ENCODE results near the gene PPIP5K2. TPM values are rescaled to one million over a fixed set of nuclear protein-coding genes. Genes with fewer than 3 reads are reported as not detected.

PPIP5K2 gene
- total RNA-seq, 1 experiment from 2014 or later: 35.5 TPM

DNA sequence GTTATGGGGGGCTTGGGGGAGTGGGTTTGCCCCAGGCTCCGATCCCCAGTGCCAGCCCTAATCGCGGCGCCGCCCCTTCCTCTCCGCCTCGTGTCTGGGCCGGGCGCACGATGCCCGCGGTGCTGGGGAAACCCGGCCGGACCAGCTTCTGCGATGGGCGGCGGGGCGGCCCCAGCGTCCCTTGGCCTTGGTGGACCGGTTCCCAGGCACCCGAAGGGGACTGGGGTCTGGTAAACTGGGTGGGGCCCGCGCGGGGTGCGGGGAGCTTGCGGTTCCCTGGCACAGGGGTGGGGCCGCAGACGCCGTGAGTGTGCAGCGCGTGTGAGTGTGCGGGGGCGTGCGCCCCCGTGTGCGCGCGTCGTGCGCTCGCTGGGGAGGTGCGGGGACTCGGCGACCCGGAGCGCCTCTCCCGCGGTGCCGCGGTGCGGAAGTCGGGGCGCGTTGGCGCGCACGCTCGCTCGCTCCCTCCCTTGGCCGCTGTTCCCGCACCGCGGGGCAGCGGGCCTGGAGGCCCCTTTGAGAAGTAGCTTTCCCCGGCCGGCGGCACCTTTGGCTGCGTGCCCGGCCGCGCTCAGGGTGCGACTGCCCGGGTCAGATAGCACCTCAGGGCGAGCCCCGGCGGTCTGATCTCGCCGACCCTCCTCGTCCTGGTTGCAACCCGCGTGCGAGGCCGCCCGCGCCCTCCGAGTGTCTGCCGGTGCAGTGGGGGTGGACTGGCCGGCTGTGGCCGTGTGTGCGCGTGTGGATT is 139.0 kb downstream of the PPIP5K2 start:
- H3K27me3 ChIP-seq (ENCODE audit: insufficient read depth, low read depth): no peaks in the 10 kb centered on the region
- peak overlapping the region; percentile 90 for H3K4me3 ChIP-seq
- peak overlapping the region; percentile 88 for H2AFZ ChIP-seq
- peaks cover 3% of the 10 kb centered on the region; the same call in 1 of the 2 replicates for H3K36me3 ChIP-seq (ENCODE audit: low read depth)
- ChIA-PET POLR2A (ENCODE audit: unreplicated experiment) (interaction anchor here (0.5 to 0.8 kb wide), 8 partner anchors 7 to 503 kb away, joined by 3 to 17 read pairs (median 8); partner anchors contain the start of gene GIN1), CTCF (interaction anchor here (0.5 to 0.7 kb wide), 6 partner anchors 188 to 1910 kb away, joined by 3 to 16 read pairs (median 6); no protein-coding TSS in a partner anchor)
- peaks cover 35% of the 10 kb centered on the region for H3K4me1 ChIP-seq (replicated peaks; ENCODE audit: insufficient read depth)
- H3K9me2 ChIP-seq (ENCODE audit: insufficient read depth): no peaks in the 10 kb centered on the region
- no peaks in the 10 kb centered on the region for H3F3A ChIP-seq (ENCODE audit: insufficient read depth, low read depth)
- intact Hi-C loops (cut with micrococcal nuclease; ENCODE audit: unreplicated experiment): loop anchor here (1.0 kb wide), 2 partner anchors 139 to 216 kb away; partner anchors contain the start of genes GIN1 and PPIP5K2
- no peak for TF ChIP-seq EZH2 (IDR thresholded peaks at IDR 0.05; ENCODE audit: low read depth)
- TF ChIP-seq, protein P1, sequence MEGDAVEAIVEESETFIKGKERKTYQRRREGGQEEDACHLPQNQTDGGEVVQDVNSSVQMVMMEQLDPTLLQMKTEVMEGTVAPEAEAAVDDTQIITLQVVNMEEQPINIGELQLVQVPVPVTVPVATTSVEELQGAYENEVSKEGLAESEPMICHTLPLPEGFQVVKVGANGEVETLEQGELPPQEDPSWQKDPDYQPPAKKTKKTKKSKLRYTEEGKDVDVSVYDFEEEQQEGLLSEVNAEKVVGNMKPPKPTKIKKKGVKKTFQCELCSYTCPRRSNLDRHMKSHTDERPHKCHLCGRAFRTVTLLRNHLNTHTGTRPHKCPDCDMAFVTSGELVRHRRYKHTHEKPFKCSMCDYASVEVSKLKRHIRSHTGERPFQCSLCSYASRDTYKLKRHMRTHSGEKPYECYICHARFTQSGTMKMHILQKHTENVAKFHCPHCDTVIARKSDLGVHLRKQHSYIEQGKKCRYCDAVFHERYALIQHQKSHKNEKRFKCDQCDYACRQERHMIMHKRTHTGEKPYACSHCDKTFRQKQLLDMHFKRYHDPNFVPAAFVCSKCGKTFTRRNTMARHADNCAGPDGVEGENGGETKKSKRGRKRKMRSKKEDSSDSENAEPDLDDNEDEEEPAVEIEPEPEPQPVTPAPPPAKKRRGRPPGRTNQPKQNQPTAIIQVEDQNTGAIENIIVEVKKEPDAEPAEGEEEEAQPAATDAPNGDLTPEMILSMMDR (conservative IDR thresholded peaks at IDR 0.05): no peak
- peak overlapping the region; percentile 73 for H3K27ac ChIP-seq
- DNase-seq: peak; percentile 41 to 70
- peaks cover 50% of the 10 kb centered on the region for H3K79me2 ChIP-seq (ENCODE audit: low read depth)
- H3K4me2 ChIP-seq: peak overlapping the region; percentile 78
- 0 out of 2 replicates have a peak, but pooled peaks cover 6% of the 10 kb centered on the region for H3K9me3 ChIP-seq (ENCODE audit: insufficient read depth, low read depth)
- BruUV-seq (replicated peaks): no TSS peak
- no peaks in the 10 kb centered on the region for H4K20me1 ChIP-seq (ENCODE audit: insufficient read depth)

DNA sequence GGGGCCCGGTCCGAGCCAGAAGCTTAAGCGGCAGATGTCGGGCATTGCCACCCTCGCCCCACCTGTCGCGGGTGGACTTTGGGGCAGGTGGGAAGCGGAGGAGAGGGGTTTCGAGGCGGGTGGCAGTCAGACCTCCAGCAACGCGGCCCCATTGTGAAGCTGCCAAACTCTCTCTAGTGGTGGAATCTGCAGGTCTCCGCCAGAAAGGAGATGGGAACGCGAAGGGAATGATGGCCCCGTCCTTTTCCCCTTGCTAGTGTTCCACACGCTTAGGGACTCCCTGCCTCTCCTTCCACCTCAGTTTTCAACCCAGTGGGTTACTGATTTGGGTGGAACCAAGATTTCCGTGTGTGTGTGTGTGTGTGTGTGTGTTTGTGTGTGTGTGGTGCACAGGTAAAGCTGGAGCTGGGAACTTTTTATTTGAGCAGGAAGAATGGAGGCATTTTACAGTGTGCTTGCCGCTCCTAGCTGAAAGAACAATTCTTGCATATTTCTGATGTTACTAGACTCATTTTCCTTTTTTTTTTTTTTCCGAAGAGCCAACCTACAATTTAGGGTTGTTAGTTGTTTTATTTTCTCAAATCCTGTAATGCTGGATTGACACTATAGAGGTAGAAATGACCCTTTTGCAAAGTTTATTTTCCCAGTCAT is 139.7 kb downstream of the PPIP5K2 start:
- peak; percentile 33 to 45 for DNase-seq
- no peak for TF ChIP-seq EZH2 (IDR thresholded peaks at IDR 0.05; ENCODE audit: low read depth)
- TF ChIP-seq, protein P1 (conservative IDR thresholded peaks at IDR 0.05): no peak
- Histone ChIP-seq H3F3A (ENCODE audit: insufficient read depth, low read depth) (no peaks in the 10 kb centered on the region), H3K79me2 (ENCODE audit: low read depth) (peaks cover 57% of the 10 kb centered on the region), H3K9me2 (ENCODE audit: insufficient read depth) (no peaks in the 10 kb centered on the region), H3K36me3 (ENCODE audit: low read depth) (peaks cover 3% of the 10 kb centered on the region; the same call in 1 of the 2 replicates), H3K27me3 (ENCODE audit: insufficient read depth, low read depth) (no peaks in the 10 kb centered on the region), H3K27ac (peak overlapping the region; percentile 73), H3K9me3 (ENCODE audit: insufficient read depth, low read depth) (0 out of 2 replicates have a peak, but pooled peaks cover 6% of the 10 kb centered on the region), H3K4me1 (replicated peaks; ENCODE audit: insufficient read depth) (peaks cover 35% of the 10 kb centered on the region), H4K20me1 (ENCODE audit: insufficient read depth) (no peaks in the 10 kb centered on the region), H2AFZ (peak overlapping the region; percentile 88), H3K4me3 (peak overlapping the region; percentile 90), H3K4me2 (peak overlapping the region; percentile 78)
- ChIA-PET CTCF (interaction anchor here (0.5 to 0.7 kb wide), 2 partner anchors 202 to 215 kb away, joined by 3 to 16 read pairs; no protein-coding TSS in a partner anchor), POLR2A (ENCODE audit: unreplicated experiment) (interaction anchor here (0.5 to 0.7 kb wide), 2 partner anchors 11 to 454 kb away, joined by 3 to 6 read pairs; no protein-coding TSS in a partner anchor)
- intact Hi-C loops (cut with micrococcal nuclease; ENCODE audit: unreplicated experiment): no loop called here
- TSS peak; percentile 39 for BruUV-seq (replicated peaks)

DNA sequence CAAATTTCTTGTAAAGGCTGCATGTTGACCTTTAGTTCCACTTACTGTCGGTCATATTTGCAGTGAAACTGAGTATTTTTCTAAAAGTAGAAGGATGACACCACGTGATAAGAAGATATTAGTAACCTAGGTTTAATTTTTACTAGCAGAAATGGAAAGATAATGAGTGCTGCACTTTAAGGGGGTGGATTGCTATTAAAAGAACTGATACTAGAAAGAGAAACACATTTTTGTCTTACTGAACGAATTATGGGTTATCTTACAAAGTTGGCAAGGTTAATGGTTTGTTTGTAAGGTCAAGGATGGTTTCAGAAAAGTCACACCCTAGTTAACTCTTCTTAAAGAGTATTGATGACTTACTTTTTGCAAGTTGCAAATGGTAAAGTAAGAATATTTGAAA is 140.8 kb downstream of the PPIP5K2 start:
- Histone ChIP-seq H3K79me2 (ENCODE audit: low read depth) (peaks cover 68% of the 10 kb centered on the region), H3K4me1 (replicated peaks; ENCODE audit: insufficient read depth) (peaks cover 35% of the 10 kb centered on the region), H3K27ac (no peak overlapping the region), H3F3A (ENCODE audit: insufficient read depth, low read depth) (no peaks in the 10 kb centered on the region), H3K9me2 (ENCODE audit: insufficient read depth) (no peaks in the 10 kb centered on the region), H3K4me3 (peak overlapping the region; percentile 90), H2AFZ (no peak overlapping the region), H3K4me2 (peak overlapping the region; percentile 78), H4K20me1 (ENCODE audit: insufficient read depth) (no peaks in the 10 kb centered on the region), H3K9me3 (ENCODE audit: insufficient read depth, low read depth) (0 out of 2 replicates have a peak, but pooled peaks cover 6% of the 10 kb centered on the region), H3K27me3 (ENCODE audit: insufficient read depth, low read depth) (no peaks in the 10 kb centered on the region), H3K36me3 (ENCODE audit: low read depth) (peaks cover 3% of the 10 kb centered on the region)
- no peak for DNase-seq
- no peak for TF ChIP-seq EZH2 (IDR thresholded peaks at IDR 0.05; ENCODE audit: low read depth)
- TF ChIP-seq, protein P1 (conservative IDR thresholded peaks at IDR 0.05): no peak
- POLR2A ChIA-PET (ENCODE audit: unreplicated experiment): interaction anchor here (0.6 kb wide), 2 partner anchors 11 to 192 kb away, joined by 5 to 17 read pairs; no protein-coding TSS in a partner anchor
- CTCF ChIA-PET: no interaction called here
- BruUV-seq (replicated peaks): no TSS peak
- intact Hi-C loops (cut with micrococcal nuclease; ENCODE audit: unreplicated experiment): no loop called here

All from PC-9 (cell line).